GM23338 (cell line): Measurements from ENCODE around the gene MAPK4.

Source experiments
- CTCF ChIP-seq, 2 experiments: fragments of 200-600 bp in 1 of 2; sonication (generic) in 1 of 2; conservative IDR thresholded peaks; 2 replicates each; pipeline versions ENCODE4 v1.5.1 to v1.6.1; 2016 to 2017; ENCODE audit warnings: antibody characterized with exemption in 2 of 2, low read depth in 2 of 2, mild to moderate bottlenecking in 2 of 2, moderate library complexity in 1 of 2
- ETS1 ChIP-seq: IDR thresholded peaks from 2 replicates; pipeline ENCODE4 v1.6.1; 2016; ENCODE audit warnings: antibody characterized with exemption
- EZH2 ChIP-seq: fragments of 200-600 bp; sonication (generic); IDR thresholded peaks from one replicate; pipeline ENCODE4 v1.8.0; 2017; ENCODE audit warnings: antibody characterized with exemption, mild to moderate bottlenecking, low read depth; ENCODE audit not compliant: unreplicated experiment
- JUNB ChIP-seq: IDR thresholded peaks from one replicate; pipeline ENCODE4 v1.6.1; 2016; ENCODE audit warnings: antibody characterized with exemption; ENCODE audit not compliant: unreplicated experiment
- POLR2AphosphoS5 ChIP-seq: IDR thresholded peaks from 2 replicates; pipeline ENCODE4 v1.6.1; 2016; ENCODE audit warnings: antibody characterized with exemption, low read depth
- ZNF114 ChIP-seq: fragments of 250-450 bp; sonication (Bioruptor Pico); IDR thresholded peaks from 2 replicates; pipeline ENCODE4 v1.5.0; 2020; ENCODE audit warnings: mild to moderate bottlenecking, moderate library complexity
- TF ChIP-seq, protein P1 (sequence below): IDR thresholded peaks from one replicate; pipeline ENCODE4 v1.6.1; 2018; ENCODE audit warnings: antibody characterized with exemption; ENCODE audit not compliant: unreplicated experiment

- TF ChIP-seq EZH2, result no peak
- no peak for TF ChIP-seq CTCF (conservative IDR thresholded peaks at IDR 0.05; ENCODE audit: low read depth in 2 of 2)
- no peak for TF ChIP-seq POLR2AphosphoS5
- no peak for TF ChIP-seq JUNB
- TF ChIP-seq ZNF114 (CRISPR knock-in tag), result no peak
- TF ChIP-seq, protein P1, sequence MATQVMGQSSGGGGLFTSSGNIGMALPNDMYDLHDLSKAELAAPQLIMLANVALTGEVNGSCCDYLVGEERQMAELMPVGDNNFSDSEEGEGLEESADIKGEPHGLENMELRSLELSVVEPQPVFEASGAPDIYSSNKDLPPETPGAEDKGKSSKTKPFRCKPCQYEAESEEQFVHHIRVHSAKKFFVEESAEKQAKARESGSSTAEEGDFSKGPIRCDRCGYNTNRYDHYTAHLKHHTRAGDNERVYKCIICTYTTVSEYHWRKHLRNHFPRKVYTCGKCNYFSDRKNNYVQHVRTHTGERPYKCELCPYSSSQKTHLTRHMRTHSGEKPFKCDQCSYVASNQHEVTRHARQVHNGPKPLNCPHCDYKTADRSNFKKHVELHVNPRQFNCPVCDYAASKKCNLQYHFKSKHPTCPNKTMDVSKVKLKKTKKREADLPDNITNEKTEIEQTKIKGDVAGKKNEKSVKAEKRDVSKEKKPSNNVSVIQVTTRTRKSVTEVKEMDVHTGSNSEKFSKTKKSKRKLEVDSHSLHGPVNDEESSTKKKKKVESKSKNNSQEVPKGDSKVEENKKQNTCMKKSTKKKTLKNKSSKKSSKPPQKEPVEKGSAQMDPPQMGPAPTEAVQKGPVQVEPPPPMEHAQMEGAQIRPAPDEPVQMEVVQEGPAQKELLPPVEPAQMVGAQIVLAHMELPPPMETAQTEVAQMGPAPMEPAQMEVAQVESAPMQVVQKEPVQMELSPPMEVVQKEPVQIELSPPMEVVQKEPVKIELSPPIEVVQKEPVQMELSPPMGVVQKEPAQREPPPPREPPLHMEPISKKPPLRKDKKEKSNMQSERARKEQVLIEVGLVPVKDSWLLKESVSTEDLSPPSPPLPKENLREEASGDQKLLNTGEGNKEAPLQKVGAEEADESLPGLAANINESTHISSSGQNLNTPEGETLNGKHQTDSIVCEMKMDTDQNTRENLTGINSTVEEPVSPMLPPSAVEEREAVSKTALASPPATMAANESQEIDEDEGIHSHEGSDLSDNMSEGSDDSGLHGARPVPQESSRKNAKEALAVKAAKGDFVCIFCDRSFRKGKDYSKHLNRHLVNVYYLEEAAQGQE, result no peak
- TF ChIP-seq ETS1, result no peak
Observed at GRCh38 chr18:50753311-50753710, 193.4 kb downstream of the MAPK4 start.
